Neuronal stem cell (in vitro differentiated cells): ENCODE measurements around the gene RFX8.

Experiments used
- DNase-seq: peaks from one replicate; pipeline ENCODE4 v3.0.0-alpha.2; 2013; ENCODE audit warnings: low spot score
- H2AFZ ChIP-seq: one replicate; pipeline ENCODE4 v1.6.1; 2013; ENCODE audit warnings: mild to moderate bottlenecking, low read length, inconsistent platforms
- H2AK5ac ChIP-seq: 2 replicates; pipeline ENCODE4 v1.6.1; 2013; ENCODE audit warnings: low read depth, mild to moderate bottlenecking, inconsistent platforms, low read length, moderate library complexity, mixed read lengths
- H2BK120ac ChIP-seq: 2 replicates; pipeline ENCODE4 v1.6.1; 2013; ENCODE audit warnings: low read depth, mild to moderate bottlenecking, inconsistent platforms, low read length, moderate library complexity, mixed read lengths
- H2BK12ac ChIP-seq: one replicate; pipeline ENCODE4 v1.6.1; 2013; ENCODE audit warnings: low read length, inconsistent platforms
- H2BK15ac ChIP-seq: 2 replicates; pipeline ENCODE4 v1.6.1; 2013; ENCODE audit warnings: mild to moderate bottlenecking, low read length, inconsistent platforms, mixed read lengths
- H2BK5ac ChIP-seq: one replicate; pipeline ENCODE4 v1.6.1; 2013; ENCODE audit warnings: inconsistent platforms, mild to moderate bottlenecking, low read length, moderate library complexity
- H3K14ac ChIP-seq: one replicate; pipeline ENCODE4 v1.6.1; 2013; ENCODE audit warnings: low read length, inconsistent platforms
- H3K18ac ChIP-seq: 2 replicates; pipeline ENCODE4 v1.6.1; 2013; ENCODE audit warnings: low read length, inconsistent platforms
- H3K23ac ChIP-seq: 2 replicates; pipeline ENCODE4 v1.6.1; 2013; ENCODE audit warnings: low read depth, mild to moderate bottlenecking, mixed read lengths, low read length, inconsistent platforms; ENCODE audit not compliant: poor library complexity
- H3K27ac ChIP-seq: replicated peaks from 3 replicates; pipeline ENCODE4 v1.5.1; 2013; ENCODE audit warnings: low read length, inconsistent platforms
- H3K27me3 ChIP-seq, 3 experiments: 2 replicates each; pipeline ENCODE4 v1.6.1; 2013; ENCODE audit warnings: low read length in 3 of 3, mild to moderate bottlenecking in 2 of 3, inconsistent platforms in 1 of 3, low read depth in 1 of 3, mixed read lengths in 1 of 3, moderate library complexity in 1 of 3; ENCODE audit not compliant: control insufficient read depth in 3 of 3, insufficient read depth in 3 of 3
- H3K36me3 ChIP-seq, 2 donors: replicated peaks in 1 of 2; 2 replicates each; pipeline ENCODE4 v1.6.1; 2013; ENCODE audit warnings: low read length in 2 of 2; ENCODE audit not compliant: control insufficient read depth in 2 of 2, insufficient read depth in 2 of 2
- H3K4ac ChIP-seq: 2 replicates; pipeline ENCODE4 v1.6.1; 2013; ENCODE audit warnings: inconsistent platforms, mild to moderate bottlenecking, low read length, moderate library complexity
- H3K4me1 ChIP-seq, 2 donors: 1 replicate in 1 of 2; 2 replicates in 1 of 2; pipeline ENCODE4 v1.6.1; 2013; ENCODE audit warnings: low read length in 2 of 2, low read depth in 1 of 2; ENCODE audit not compliant: control insufficient read depth in 2 of 2, insufficient read depth in 1 of 2
- H3K4me2 ChIP-seq: one replicate; pipeline ENCODE4 v1.6.1; 2013; ENCODE audit warnings: mild to moderate bottlenecking, low read length, inconsistent platforms; ENCODE audit not compliant: insufficient read depth, poor library complexity, severe bottlenecking
- H3K4me3 ChIP-seq, 2 donors: 2 replicates each; pipeline ENCODE4 v1.5.1; 2013; ENCODE audit warnings: low read length in 2 of 2, mild to moderate bottlenecking in 2 of 2, inconsistent platforms in 1 of 2, moderate library complexity in 1 of 2
- H3K79me1 ChIP-seq: one replicate; pipeline ENCODE4 v1.6.1; 2013; ENCODE audit warnings: low read depth, mild to moderate bottlenecking, inconsistent platforms, low read length, moderate library complexity
- H3K9ac ChIP-seq: one replicate; pipeline ENCODE4 v1.6.1; 2013; ENCODE audit warnings: mild to moderate bottlenecking, low read depth, low read length, inconsistent platforms; ENCODE audit not compliant: poor library complexity
- H3K9me3 ChIP-seq, 2 donors: replicated peaks in 1 of 2; 2 replicates each; pipeline versions ENCODE3 to v1.6.1; 2013; ENCODE audit warnings: low read length in 2 of 2, mild to moderate bottlenecking in 2 of 2, inconsistent platforms in 1 of 2, low read depth in 1 of 2, mixed read lengths in 1 of 2, moderate library complexity in 1 of 2; ENCODE audit not compliant: control insufficient read depth in 2 of 2, insufficient read depth in 1 of 2
- H4K8ac ChIP-seq: one replicate; pipeline ENCODE4 v1.6.1; 2013; ENCODE audit warnings: low read depth, mild to moderate bottlenecking, inconsistent platforms, low read length, moderate library complexity
- H4K91ac ChIP-seq: one replicate; pipeline ENCODE4 v1.6.1; 2013; ENCODE audit warnings: low read length, low read depth, mild to moderate bottlenecking, inconsistent platforms; ENCODE audit not compliant: poor library complexity
- WGBS, 2 donors: extraction: QIAGEN DNeasy Blood & Tissue Kit; methylation state at CpG; one replicate each; pipeline ENCODE4 v1.1.7; 2013; ENCODE audit warnings: missing lambda C conversion rate in 2 of 2, mixed read lengths in 1 of 2; ENCODE audit not compliant: insufficient read length in 2 of 2, insufficient replicate concordance in 1 of 2; ENCODE audit errors: extremely low coverage in 2 of 2; 5-methylcytosine and 5-hydroxymethylcytosine counted together

RFX8 gene

DNA sequence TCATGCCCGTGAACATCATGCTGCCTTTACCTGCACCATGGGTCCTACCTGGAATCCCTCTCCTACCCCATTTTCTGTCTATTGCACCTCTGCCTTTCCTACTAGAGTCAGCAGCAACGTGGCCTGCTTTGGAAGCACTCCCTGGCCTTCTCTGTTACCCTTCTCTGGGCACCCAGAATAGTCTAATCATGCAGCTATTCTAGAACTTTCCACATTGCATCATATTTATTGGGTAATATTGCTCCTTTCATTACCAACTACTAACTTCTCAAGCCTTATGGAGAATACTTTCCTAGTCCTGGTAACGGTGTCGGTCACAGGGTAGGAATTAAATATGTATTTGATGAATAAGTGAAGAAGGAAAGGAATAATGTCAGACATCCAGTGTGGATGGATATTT lies 54.3 kb downstream of the RFX8 start:
- Histone ChIP-seq H2AFZ (no peak overlapping the region), H3K79me1 (no peaks in the 10 kb centered on the region), H3K36me3 (no peaks in the 10 kb centered on the region), H3K23ac (no peak overlapping the region), H2BK12ac (no peak overlapping the region), H2BK5ac (no peak overlapping the region), H3K4me1 (no peaks in the 10 kb centered on the region), H3K4ac (no peak overlapping the region), H3K27ac (no peak overlapping the region), H3K4me2 (no peak overlapping the region), H3K18ac (no peak overlapping the region), H2AK5ac (no peak overlapping the region), H3K4me3 (no peak overlapping the region), H3K14ac (no peak overlapping the region), H3K9me3 (no peaks in the 10 kb centered on the region), H4K8ac (no peak overlapping the region), H4K91ac (no peak overlapping the region), H2BK120ac (no peak overlapping the region), H3K9ac (no peak overlapping the region), H2BK15ac (no peak overlapping the region), H3K27me3 (no peaks in the 10 kb centered on the region)
- no peak for DNase-seq
- WGBS, 2 donors, result no CpG with 5 or more reads among the region's 4 CpGs

DNA sequence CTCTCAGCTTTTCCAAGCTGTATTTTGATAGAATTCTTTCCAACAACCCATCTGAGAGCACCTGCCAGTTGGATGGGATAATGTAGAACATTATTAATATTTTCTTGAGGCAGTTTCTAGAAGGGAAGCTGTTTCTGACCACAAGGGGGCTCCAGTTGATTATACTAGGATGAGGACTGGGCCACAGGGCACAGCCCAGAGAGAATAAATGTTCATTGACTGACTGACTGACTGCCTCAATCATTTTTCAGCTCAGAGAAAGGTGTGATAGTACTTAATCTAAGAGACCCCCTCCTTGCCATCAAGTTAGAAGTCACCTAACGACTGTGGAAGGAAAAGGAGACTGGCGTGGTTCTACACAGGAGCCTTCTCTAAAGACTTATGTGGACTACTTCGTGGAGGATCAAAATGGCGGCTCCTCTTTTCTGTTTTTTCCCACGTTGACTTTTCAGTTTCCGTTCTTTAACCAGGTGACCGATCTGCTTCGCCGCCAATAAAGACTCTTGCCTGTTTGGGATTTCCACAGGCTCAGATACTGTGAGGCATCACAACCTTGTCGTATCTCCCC lies 55.7 kb downstream of the RFX8 start:
- no peak overlapping the region for H3K9ac ChIP-seq
- H3K23ac ChIP-seq, result no peak overlapping the region
- WGBS, 2 donors, result no CpG with 5 or more reads among the region's 10 CpGs
- no peak overlapping the region for H4K91ac ChIP-seq
- H3K14ac ChIP-seq, result no peak overlapping the region
- H3K18ac ChIP-seq, result no peak overlapping the region
- no peak overlapping the region for H2BK12ac ChIP-seq
- no peaks in the 10 kb centered on the region for H3K79me1 ChIP-seq
- no peaks in the 10 kb centered on the region for H3K9me3 ChIP-seq
- no peaks in the 10 kb centered on the region for H3K36me3 ChIP-seq
- H2BK15ac ChIP-seq, result no peak overlapping the region
- no peaks in the 10 kb centered on the region for H3K27me3 ChIP-seq
- H2BK5ac ChIP-seq, result no peak overlapping the region
- peak overlapping the region; percentile 6 for H2AK5ac ChIP-seq
- H3K4me2 ChIP-seq, result no peak overlapping the region
- H3K4me1 ChIP-seq, result no peaks in the 10 kb centered on the region
- no peak overlapping the region for H2BK120ac ChIP-seq
- H3K4ac ChIP-seq, result no peak overlapping the region
- DNase-seq, result peak; percentile 18
- no peak overlapping the region for H4K8ac ChIP-seq
- no peak overlapping the region for H3K27ac ChIP-seq
- no peak overlapping the region for H3K4me3 ChIP-seq
- H2AFZ ChIP-seq, result no peak overlapping the region

DNA sequence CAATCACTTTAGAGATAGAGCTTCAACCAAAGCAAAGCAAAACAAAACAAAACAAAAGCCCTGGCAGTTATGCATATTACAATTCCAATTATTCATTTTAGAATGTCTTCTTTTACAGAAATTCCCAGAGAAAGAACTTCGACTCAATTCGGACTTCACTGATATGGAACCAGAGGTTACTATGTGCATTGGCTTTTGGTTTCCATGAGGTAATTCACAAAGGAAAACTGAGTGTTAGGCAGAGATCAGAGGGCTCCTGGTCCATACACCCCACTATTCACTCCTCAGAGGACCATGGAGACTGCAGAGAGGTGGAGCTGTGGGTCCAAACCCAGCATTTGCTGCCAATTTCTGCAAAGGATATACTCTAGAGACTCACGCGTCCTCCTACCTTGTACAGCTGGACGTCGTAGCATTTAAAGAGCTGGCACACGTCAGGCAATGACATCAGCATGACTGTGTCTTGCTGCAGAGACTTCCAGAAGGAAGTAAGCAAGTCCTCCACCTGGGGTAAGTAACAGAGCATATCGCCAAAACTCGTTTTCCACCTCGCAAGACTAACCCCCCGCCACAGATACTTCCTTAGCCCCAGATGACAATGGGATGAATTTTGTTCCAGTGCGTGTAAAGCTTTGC lies 56.3 kb downstream of the RFX8 start:
- no CpG with 5 or more reads among the region's 12 CpGs for WGBS, 2 donors
- no peaks in the 10 kb centered on the region for H3K36me3 ChIP-seq
- H3K23ac ChIP-seq, result no peak overlapping the region
- H2AK5ac ChIP-seq, result no peak overlapping the region
- no peaks in the 10 kb centered on the region for H3K79me1 ChIP-seq
- no peak overlapping the region for H3K14ac ChIP-seq
- H4K8ac ChIP-seq, result no peak overlapping the region
- no peak overlapping the region for H2BK5ac ChIP-seq
- H3K4me2 ChIP-seq, result no peak overlapping the region
- H3K27me3 ChIP-seq, result no peaks in the 10 kb centered on the region
- no peak for DNase-seq
- no peak overlapping the region for H2AFZ ChIP-seq
- H2BK15ac ChIP-seq, result no peak overlapping the region
- no peaks in the 10 kb centered on the region for H3K4me1 ChIP-seq
- no peak overlapping the region for H4K91ac ChIP-seq
- no peak overlapping the region for H3K9ac ChIP-seq
- H3K4me3 ChIP-seq, result no peak overlapping the region
- no peak overlapping the region for H3K18ac ChIP-seq
- H3K27ac ChIP-seq, result no peak overlapping the region
- no peak overlapping the region for H2BK120ac ChIP-seq
- H3K4ac ChIP-seq, result no peak overlapping the region
- H3K9me3 ChIP-seq, result no peaks in the 10 kb centered on the region
- H2BK12ac ChIP-seq, result no peak overlapping the region

DNA sequence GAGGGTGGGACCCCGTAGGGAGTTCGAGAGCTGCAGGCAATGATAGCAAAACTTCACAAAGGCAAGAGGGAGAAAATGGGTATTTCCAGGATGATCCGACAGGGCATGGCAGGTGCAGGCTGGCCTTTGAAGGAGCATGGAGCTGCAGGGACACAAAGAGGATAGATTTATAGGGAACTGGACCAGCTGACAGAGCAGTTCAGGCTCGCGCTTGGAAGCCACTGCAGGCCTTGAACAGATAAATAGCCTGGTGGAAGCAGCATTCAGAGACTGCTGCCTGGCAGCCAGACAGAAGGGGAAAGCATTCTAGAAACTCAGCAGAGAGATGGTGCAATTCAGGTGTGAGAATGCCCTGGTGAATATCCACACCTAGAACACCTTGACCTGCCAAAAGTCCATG lies 58.3 kb downstream of the RFX8 start:
- Histone ChIP-seq H3K27ac (no peak overlapping the region), H3K9ac (no peak overlapping the region), H2BK15ac (no peak overlapping the region), H3K27me3 (peaks cover 0 to 4% (median 0%) of the 10 kb centered on the region in 3 experiments), H2BK5ac (no peak overlapping the region), H3K36me3 (no peaks in the 10 kb centered on the region), H4K8ac (no peak overlapping the region), H3K4ac (no peak overlapping the region), H2BK12ac (no peak overlapping the region), H2AK5ac (no peak overlapping the region), H4K91ac (no peak overlapping the region), H3K9me3 (no peaks in the 10 kb centered on the region), H3K4me1 (no peaks in the 10 kb centered on the region), H3K79me1 (no peaks in the 10 kb centered on the region), H3K23ac (no peak overlapping the region), H3K4me3 (no peak overlapping the region), H3K4me2 (no peak overlapping the region), H2AFZ (no peak overlapping the region), H3K14ac (no peak overlapping the region), H2BK120ac (no peak overlapping the region), H3K18ac (no peak overlapping the region)
- no peak for DNase-seq
- no CpG with 5 or more reads among the region's 5 CpGs for WGBS, 2 donors
